Hepatocyte (in vitro differentiated cells): ENCODE measurements around the gene RPH3AL.

Experiments used
- CTCF ChIP-seq: fragments of 200-600 bp; sonication (generic); IDR thresholded peaks from 2 replicates; pipeline ENCODE4 v1.5.1; 2016; ENCODE audit warnings: antibody characterized with exemption, mild to moderate bottlenecking; ENCODE audit not compliant: poor library complexity
- EZH2 ChIP-seq: fragments of 200-600 bp; sonication (generic); IDR thresholded peaks from 2 replicates; pipeline ENCODE4 v1.6.1; 2016; ENCODE audit warnings: antibody characterized with exemption, mild to moderate bottlenecking, borderline replicate concordance

- no peak for TF ChIP-seq CTCF
- no peak for TF ChIP-seq EZH2
Observed at GRCh38 chr17:319266-319665, 33.3 kb downstream of the RPH3AL start.
